HG03196 (cell line): ENCODE data around the gene DCX.

Experiments used
- ATAC-seq: cut with Tn5 transposase; IDR thresholded peaks from one replicate; pipeline ENCODE4 v1.9.1; 2021; ENCODE audit not compliant: unreplicated experiment

The DCX gene

GRCh38 chrX:111318901-111319300, 93.1 kb downstream of the DCX start:
- ATAC-seq: no peak

- no peak for ATAC-seq
Observed at GRCh38 chrX:111309083-111309482, 102.9 kb downstream of the DCX start.

- ATAC-seq: no peak
Observed at GRCh38 chrX:111308039-111308438, 104.0 kb downstream of the DCX start.

DNA sequence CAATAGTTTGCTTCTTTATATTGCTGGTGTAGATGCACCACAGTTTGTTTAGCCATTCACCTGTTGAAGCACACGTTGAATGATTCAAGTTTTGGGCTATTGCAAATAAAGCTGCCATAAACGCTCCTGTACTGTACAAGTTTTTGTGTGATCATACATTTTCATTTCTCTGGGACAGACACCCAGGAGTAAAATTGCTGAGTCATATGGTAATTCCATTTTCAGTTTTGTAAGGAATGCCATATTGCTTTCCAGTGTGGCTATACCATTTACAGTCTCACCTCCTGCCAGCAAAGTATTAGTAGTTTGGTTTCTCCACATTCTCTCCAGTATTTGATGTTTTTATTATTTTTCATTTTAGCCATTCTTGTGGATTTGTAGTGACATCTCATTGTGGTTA, 109.7 kb downstream of the DCX start:
- ATAC-seq: no peak

- no peak for ATAC-seq
Observed at GRCh38 chrX:111288841-111289240, 123.2 kb downstream of the DCX start.

DNA sequence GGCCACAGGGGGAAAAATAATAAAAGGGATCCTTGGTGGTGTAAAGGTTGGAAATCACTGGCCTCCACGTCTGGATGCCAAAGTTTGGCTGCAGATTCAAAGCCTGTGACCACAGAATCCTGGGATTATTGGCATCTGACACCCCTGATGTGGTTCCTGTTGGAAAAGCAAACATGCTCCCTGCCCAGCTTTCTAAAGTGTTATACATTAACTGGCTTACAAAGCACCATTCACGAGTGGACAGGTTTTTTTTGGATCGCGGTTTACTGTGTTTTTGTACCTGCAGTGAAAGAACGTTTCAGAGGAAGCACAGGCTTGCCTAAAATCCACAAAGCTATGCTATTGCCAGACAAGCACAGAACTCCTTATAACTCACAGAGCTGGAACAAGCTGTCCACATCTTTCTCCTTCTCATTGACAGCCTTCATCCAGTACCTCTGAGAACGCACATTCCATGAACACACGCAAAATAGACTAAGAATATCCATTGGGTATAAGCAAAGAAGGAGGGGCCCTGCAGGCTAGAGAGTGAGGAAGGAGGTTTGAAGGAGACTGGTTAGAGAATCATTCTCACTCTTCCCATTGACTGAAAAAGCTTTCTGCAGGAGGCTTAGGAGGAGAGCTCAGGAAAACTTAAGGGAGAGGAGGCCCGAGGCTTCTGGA, 127.2 kb downstream of the DCX start:
- no peak for ATAC-seq

DNA sequence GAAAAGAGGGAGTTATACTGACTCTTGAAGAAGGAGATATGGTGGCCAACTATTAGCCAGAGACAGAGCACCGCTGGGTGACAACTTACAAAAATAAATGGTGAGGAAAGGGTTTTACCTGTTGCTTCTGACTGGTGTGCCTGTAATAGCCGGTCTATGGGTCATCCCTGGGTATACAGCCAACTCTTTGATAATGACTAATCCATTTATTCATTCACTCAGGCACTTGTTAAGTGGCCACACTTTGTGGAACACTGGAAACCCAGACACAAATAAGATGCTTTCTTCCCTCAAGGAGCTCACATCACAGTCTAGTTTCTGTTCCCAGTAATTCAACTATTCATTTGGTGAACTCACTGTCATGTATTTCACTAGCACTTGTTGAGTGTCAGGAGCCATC, 128.5 kb downstream of the DCX start:
- ATAC-seq: no peak

DNA sequence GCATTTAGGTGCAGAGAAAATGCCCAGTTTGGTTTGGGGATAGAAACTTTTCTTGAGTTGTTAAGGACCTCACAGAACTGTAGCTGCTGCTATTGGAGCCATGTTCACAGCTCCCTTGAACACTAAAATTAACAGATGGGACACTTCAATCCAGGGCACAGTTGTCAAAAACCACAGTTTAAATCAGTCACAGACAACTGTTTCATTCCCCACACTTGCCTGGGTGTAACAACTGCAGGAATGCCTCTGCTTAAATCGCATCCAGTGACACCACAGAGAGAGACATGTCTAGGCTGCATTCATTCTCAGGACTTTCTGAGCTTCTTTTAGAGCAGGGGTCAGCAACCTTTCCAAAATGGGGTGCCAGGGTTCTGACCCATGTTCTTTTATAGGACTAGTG, 129.0 kb downstream of the DCX start:
- ATAC-seq: no peak

- no peak for ATAC-seq
Observed at GRCh38 chrX:111282139-111282538, 129.9 kb downstream of the DCX start.

- no peak for ATAC-seq
Observed at GRCh38 chrX:111270339-111270738, 141.7 kb downstream of the DCX start, which contains the start of gene CAPN6. CAPN6 (minus strand) TSS chrX:111270483; CDS start chrX:111263936, 6,547 bp downstream.

GRCh38 chrX:111268506-111268905, 143.5 kb downstream of the DCX start:
- no peak for ATAC-seq

DNA sequence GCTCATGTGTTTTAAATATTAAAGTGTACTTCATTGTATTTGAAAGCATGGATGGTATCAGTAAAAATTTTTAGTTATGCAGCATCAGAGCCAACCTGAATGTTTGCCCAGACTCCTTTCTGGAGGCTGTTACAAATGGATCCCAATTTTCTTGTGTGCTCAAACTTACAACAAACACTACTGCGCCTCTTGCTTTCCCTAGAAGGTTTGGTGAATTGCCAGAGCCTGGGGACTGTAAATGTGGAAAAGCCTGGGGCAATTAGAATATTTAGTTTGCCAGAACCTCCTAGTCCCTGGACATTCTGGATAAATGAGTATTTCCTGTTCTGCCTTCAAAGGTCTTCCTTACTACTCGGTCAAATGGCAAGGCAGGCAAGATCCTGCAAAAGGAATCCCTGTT, 146.5 kb downstream of the DCX start:
- ATAC-seq: no peak

GRCh38 chrX:111264385-111264784, 147.6 kb downstream of the DCX start:
- ATAC-seq: no peak

DNA sequence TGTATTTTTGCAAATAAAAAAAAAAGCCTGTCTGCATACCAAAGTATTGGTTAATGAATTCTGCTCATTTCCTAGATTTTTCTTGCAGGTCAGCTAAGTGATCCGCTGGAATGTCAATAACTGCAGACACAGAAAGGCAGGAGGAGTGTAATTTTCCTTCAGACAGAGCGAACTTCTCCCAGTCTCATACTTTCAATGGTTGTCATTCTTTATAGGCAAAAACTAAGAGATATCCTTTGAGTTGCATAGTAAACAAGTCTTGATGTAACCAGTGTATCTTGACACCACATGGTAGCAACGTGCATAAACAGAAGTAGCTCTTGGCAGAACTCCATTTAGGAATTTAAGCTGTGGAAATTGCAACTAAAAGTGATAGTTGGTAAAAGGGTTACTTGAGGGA, 149.9 kb downstream of the DCX start:
- ATAC-seq: no peak

- no peak for ATAC-seq
Observed at GRCh38 chrX:111260451-111260850, 151.5 kb downstream of the DCX start.

GRCh38 chrX:111259559-111259958, 152.4 kb downstream of the DCX start:
- ATAC-seq: no peak

GRCh38 chrX:111257733-111258132, 154.3 kb downstream of the DCX start:
- ATAC-seq: no peak

DNA sequence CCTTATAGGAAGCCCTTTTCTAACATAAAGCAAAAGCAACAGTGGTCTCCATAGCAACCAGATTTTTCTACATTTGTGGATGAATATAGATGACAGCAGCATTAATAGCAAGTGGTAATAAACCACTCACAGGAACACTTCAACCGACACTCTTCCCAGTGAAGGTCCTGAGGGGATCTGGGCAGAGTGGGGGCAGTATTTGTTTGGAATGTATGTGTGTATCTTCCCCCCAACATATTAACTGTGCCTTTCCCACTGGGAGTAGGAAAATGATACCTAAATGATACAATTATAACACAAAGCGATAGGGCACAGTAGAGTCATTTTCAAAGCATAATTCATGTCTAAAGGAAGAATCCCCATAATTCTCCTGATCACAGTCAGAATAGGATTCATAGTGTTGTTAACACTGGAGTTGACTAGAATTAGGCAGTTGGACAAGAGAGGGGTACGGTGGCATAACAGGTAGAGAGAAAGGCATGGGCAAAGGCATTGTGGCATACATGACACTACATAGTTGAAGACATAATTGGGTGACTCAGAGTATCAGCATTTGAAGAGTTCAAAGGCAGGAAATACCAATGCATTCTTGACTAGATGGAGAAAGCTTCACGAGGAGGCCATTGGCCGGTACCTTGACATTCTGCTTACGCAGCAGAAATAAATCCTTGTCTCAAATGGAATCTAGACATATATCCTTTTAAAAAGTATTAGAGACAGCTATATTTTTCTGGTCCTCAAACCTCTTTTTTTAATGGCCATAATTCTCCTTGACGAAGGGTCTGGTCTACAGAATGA, 156.9 kb downstream of the DCX start:
- no peak for ATAC-seq

GRCh38 chrX:111244235-111244750, 167.7 kb downstream of the DCX start:
- ATAC-seq: no peak
